Spinal cord (tissue), 10 donors: ENCODE measurements around the gene BMP8B. TPM values are rescaled to one million over a fixed set of nuclear protein-coding genes. Genes with fewer than 3 reads are reported as not detected.

Source experiments
- DNase-seq, 6 donors: peaks; one replicate each; pipeline versions ENCODE4 v3.0.0 to v3.0.0-alpha.2; 2013 to 2015; ENCODE audit warnings: low spot score in 6 of 6, low read depth in 4 of 6
- H3K27ac ChIP-seq: one replicate; pipeline ENCODE4 v1.5.1; 2013; ENCODE audit warnings: low read depth, low read length, control low read depth
- H3K27me3 ChIP-seq: one replicate; pipeline ENCODE4 v1.6.1; 2013; ENCODE audit warnings: low read length; ENCODE audit not compliant: control insufficient read depth, insufficient read depth
- H3K36me3 ChIP-seq: one replicate; pipeline ENCODE4 v1.6.1; 2013; ENCODE audit warnings: low read length; ENCODE audit not compliant: control insufficient read depth, insufficient read depth
- H3K4me1 ChIP-seq: one replicate; pipeline ENCODE4 v1.6.1; 2013; ENCODE audit warnings: low read length; ENCODE audit not compliant: control insufficient read depth, insufficient read depth
- H3K4me3 ChIP-seq: one replicate; pipeline ENCODE4 v1.5.1; 2013; ENCODE audit warnings: low read depth, low read length, control low read depth
- H3K9me3 ChIP-seq: one replicate; pipeline ENCODE4 v1.6.1; 2013; ENCODE audit warnings: low read length; ENCODE audit not compliant: control insufficient read depth, insufficient read depth
- WGBS: methylation state at CpG from one replicate; pipeline ENCODE4 v1.1.5; 2013; ENCODE audit warnings: missing lambda C conversion rate; ENCODE audit not compliant: insufficient coverage; 5-methylcytosine and 5-hydroxymethylcytosine counted together
- polyA plus RNA-seq, 2 donors: library from polyadenylated mRNA; unstranded; fragments of 120-200 nt; gene quantifications; one replicate each; pipeline ENCODE4 v1.2.1, GENCODE V29; 2013; ENCODE audit not compliant: insufficient read length in 2 of 2
- total RNA-seq, 2 donors: library from RNA; depleted of rRNA in 1 of 2; stranded (reverse); fragments of 120-200 nt in 1 of 2; fragments of >200 nt in 1 of 2; gene quantifications; one replicate each; pipeline versions ENCODE4 v1.2.3 to v1.2.4, GENCODE V29; 2013 to 2014
- donor health status: healthy.

Gene BMP8B
- total and polyA plus RNA-seq, 4 donors, result 7.8 to 19.4 (median 15.6) TPM

DNA sequence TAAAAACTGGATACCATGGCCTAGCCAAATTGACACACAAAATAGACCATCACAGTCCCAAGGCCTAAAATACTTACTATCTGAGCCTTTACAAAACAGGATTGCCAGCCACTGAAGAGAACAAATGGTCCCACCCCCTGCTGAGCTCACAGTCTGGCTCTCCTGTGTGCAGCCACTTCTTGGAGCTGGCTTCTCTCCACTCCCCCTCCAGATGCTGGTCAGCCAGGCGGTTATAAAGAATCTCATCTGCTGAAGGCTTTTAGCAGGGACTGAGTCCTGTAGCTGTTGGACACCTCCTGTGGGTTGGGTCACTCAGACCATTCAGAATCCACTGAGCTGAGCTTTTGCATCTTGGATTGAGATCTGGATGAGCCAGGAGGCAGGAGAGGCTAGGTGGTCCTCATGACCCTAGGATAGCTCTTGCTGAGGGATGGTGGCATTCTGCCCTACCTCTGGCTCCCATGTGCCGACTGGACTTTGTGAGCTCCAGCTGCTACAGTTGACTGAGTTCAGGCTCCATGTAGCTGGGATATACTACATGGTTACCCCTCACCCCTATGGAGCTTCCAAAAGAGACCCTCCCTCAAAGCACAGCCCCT is 33.7 kb downstream of the BMP8B start:
- Histone ChIP-seq H3K4me1 (no peaks in the 10 kb centered on the region), H3K4me3 (no peak overlapping the region), H3K36me3 (peaks cover 70% of the 10 kb centered on the region), H3K27ac (no peak overlapping the region), H3K27me3 (no peaks in the 10 kb centered on the region), H3K9me3 (no peaks in the 10 kb centered on the region)
- WGBS, result 70% methylated on average over 2 of the region's 2 CpGs
- no peak for DNase-seq

DNA sequence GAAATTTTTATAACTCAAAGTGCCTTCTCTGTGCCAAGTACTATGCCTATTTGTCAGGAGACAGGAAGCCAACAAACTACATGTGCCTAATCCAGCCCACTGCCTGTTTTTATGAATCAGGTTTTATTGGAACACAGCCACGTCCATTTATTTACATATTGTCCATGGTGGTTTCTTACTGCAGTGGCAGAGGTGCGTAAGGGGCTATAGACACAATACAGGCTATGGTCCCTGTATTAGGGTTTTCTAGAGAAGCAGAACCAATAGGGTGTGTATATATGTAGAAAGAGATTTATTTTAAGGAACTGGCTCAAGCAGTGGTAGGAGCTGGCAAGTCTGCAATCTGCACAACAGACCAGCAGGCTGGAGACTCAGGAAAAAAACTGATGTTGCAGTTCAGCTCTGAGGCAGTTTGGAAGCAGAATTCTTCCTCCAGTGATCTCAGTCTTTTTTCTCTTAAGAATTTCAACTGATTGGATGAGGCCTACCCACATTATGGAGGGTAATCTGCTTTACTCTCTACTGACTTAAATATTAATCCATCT is 34.6 kb downstream of the BMP8B start:
- Histone ChIP-seq H3K27me3 (no peaks in the 10 kb centered on the region), H3K27ac (no peak overlapping the region), H3K4me1 (no peaks in the 10 kb centered on the region), H3K4me3 (no peak overlapping the region), H3K9me3 (no peaks in the 10 kb centered on the region), H3K36me3 (peaks cover 72% of the 10 kb centered on the region)
- no CpG with 5 or more reads among the region's 2 CpGs for WGBS
- DNase-seq, result peak in 1 of 6 donors; percentile 64

DNA sequence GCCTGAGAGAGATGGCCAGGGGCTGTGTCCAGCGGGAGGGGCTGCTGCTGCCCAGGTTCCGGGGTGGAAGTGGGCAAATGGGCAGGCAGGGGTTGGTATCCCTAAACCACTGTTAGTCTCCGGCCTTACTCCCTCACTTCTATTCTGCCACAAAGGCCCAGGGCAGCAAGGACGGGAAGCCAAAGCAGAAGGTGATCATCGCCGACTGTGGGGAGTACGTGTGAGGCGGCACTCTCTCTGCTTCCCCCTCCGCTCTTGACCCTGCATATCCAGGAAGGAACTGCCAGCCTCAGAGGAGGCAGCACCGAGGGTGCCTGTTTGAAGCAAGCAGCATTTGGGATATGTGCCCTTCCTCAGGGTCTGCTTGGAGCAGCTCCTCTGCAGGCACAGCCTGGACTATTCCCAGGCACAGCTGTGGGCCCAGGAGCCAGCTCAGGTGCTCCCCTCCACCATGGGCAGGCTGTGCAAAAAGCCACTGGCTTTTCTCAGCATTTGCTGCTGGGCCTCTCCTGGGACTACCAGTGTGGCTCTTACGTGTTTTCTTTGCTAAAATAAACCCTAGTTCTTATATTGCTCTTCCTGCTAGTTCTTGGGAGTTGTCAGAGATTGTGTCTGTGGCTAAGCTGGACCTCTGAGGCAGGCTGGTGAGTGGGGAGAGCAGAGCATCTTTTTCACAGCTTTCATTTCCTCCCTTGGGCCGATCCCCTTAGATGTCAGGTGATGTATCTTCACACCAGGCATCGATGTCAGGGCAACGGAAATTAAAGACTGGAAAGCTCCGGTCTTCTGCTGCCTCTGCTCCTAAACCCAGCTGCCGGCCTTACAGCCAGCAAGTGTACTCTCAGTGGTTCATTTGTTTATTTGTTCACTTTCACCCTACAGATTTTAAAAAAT is 35.3 kb downstream of the BMP8B start:
- Histone ChIP-seq H3K4me1 (no peaks in the 10 kb centered on the region), H3K36me3 (peaks cover 71% of the 10 kb centered on the region), H3K27me3 (no peaks in the 10 kb centered on the region), H3K4me3 (no peak overlapping the region), H3K27ac (no peak overlapping the region), H3K9me3 (no peaks in the 10 kb centered on the region)
- 90% methylated on average over 12 of the region's 16 CpGs for WGBS
- no peak for DNase-seq

DNA sequence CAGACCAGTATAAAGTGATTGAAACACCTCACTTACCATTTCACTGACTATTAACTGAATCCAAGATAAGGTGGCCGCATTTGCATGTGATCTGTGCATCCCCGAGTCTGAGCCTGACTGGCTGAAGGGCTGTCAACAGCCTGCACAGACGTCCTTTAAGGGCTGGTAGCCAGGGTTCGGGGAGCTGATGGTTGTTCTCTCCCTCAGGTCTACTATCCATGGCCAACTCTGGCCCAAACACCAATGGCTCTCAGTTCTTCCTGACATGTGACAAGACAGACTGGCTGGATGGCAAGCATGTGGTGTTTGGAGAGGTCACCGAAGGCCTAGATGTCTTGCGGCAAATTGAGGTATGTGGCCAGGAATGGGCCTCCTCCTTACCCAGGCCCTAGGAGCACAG is 36.0 kb downstream of the BMP8B start:
- H3K9me3 ChIP-seq, result no peaks in the 10 kb centered on the region
- no peak overlapping the region for H3K27ac ChIP-seq
- no peak overlapping the region for H3K4me3 ChIP-seq
- H3K27me3 ChIP-seq, result no peaks in the 10 kb centered on the region
- no peak for DNase-seq
- 91% methylated on average over 6 of the region's 6 CpGs for WGBS
- H3K4me1 ChIP-seq, result no peaks in the 10 kb centered on the region
- peaks cover 71% of the 10 kb centered on the region for H3K36me3 ChIP-seq

DNA sequence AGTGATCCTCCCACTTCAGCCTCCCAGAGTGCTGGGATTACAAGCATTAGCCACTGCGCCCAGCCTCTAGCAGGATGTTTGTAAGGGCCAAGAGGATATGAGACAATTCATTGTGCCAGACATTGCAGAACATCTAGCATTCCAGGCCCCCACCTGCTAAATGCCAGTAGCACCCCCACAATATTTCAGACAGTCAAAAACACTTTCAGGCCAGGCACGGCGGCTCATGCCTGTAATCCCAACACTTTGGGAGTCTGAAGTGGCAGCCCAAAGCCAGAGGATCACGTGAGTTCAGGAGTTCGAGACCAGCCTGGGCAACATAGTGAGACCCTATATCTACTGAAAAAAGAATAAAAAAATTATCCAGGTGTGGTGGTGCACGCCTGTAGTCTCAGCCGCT is 37.1 kb downstream of the BMP8B start:
- no peaks in the 10 kb centered on the region for H3K27me3 ChIP-seq
- no peak overlapping the region for H3K4me3 ChIP-seq
- peaks cover 76% of the 10 kb centered on the region for H3K36me3 ChIP-seq
- H3K4me1 ChIP-seq, result no peaks in the 10 kb centered on the region
- no peak overlapping the region for H3K27ac ChIP-seq
- no peaks in the 10 kb centered on the region for H3K9me3 ChIP-seq
- WGBS, result 100% methylated on average over 4 of the region's 7 CpGs
- no peak for DNase-seq

GRCh38 chr1:39745016-39745670 is 43.5 kb downstream of the BMP8B start:
- no peaks in the 10 kb centered on the region for H3K27me3 ChIP-seq
- no peak overlapping the region for H3K4me3 ChIP-seq
- no peak for DNase-seq
- H3K36me3 ChIP-seq, result peaks cover 55% of the 10 kb centered on the region
- WGBS, result 96% methylated on average over 12 of the region's 16 CpGs
- H3K9me3 ChIP-seq, result no peaks in the 10 kb centered on the region
- H3K27ac ChIP-seq, result no peak overlapping the region
- peaks cover 3% of the 10 kb centered on the region for H3K4me1 ChIP-seq

DNA sequence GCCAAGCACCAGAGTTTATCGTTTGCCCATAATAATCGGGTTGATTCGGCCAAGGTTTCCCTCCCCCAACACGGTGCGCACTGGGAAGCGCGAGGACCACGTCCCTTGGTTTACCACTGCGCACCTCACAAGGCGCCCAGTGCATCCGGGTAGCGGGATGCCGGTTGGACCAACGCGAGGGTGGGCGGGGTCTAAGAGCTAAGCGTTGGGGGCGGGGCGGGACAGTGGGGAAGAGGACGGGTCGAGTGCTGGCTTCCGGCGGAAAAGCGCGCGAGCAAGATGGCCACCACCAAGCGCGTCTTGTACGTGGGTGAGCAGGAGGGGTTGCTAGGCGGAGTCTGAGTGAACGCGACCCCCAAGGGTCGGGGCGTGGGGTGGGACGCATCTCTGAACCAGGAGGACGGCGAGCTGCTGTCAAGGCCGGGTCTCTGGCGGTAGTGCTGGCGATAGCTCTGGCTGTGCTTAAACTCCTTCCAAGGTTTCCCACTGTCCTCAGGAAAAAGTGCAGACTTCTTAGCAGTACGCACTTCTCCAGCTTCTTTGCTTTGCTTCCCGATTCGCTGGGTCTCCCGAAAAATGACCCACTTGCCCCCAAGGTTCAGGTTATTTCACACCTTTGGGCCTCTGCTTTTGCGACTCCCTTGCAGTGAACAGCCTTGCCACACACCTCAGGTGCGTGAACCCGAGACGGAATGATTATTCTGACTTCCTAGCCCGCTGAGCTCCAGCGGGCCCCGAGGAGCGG is 49.9 kb downstream of the BMP8B start, which contains the start of gene PPIE:
TSS of gene PPIE (plus strand) at position 261 of the 745 bp plus-strand sequence. CDS start at position 280, 19 bp downstream.
- H3K27ac ChIP-seq, result peak within 1 kb of the TSS; percentile 87
- under 1% methylated on average over 46 of the region's 52 CpGs for WGBS

GRCh38 chr1:39737546-39738169 is 51.0 kb downstream of the BMP8B start:
- H3K4me3 ChIP-seq, result no peak overlapping the region
- peaks cover 25% of the 10 kb centered on the region for H3K4me1 ChIP-seq
- peaks cover 1% of the 10 kb centered on the region for H3K27me3 ChIP-seq
- DNase-seq, result peak in 1 of 6 donors; percentile 28
- H3K36me3 ChIP-seq, result no peaks in the 10 kb centered on the region
- H3K27ac ChIP-seq, result peak overlapping the region; percentile 7
- 82% methylated on average over 1 of the region's 9 CpGs for WGBS
- no peaks in the 10 kb centered on the region for H3K9me3 ChIP-seq

More for the DNA sequence above, 49.9 kb downstream of the BMP8B start, which contains the start of gene PPIE:
- peak; percentile 75 to 99 (median 90) for DNase-seq
- H3K9me3 ChIP-seq, result no peaks in the 10 kb centered on the region
- H3K36me3 ChIP-seq, result peaks cover 10% of the 10 kb centered on the region
- peaks cover 21% of the 10 kb centered on the region for H3K4me1 ChIP-seq
- H3K4me3 ChIP-seq, result peak within 1 kb of the TSS; percentile 89
- no peaks in the 10 kb centered on the region for H3K27me3 ChIP-seq
